ENCODE measurements around the gene OGA. TPM values are rescaled to one million over a fixed set of nuclear protein-coding genes. Genes with fewer than 3 reads are reported as not detected.

Gene OGA
- total and polyA plus RNA-seq, 9 of the 15 experiments (the other 6 are each of a cell fraction or from before 2014, with no cell fraction given): 13.5 to 73.5 (median 59.5) TPM

DNA sequence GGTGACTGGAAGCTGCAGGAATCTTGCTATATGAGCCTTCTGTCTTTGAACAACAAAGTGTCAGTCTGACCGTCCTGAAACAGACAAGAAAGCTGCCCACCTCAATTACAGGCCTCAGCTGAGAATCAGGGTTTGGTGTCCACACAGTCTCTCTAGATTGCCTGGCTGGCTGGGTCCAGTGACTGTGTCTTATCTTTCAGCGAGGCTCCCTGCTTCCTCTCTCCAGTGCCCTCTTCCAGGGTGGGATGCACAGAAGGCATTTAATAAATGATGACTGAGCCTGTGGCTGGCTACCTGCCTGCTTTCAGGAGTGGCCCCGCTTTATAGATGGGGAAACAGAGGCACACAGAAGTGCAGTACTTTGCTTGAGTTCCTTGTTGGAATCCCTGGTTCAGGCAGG, 69.7 kb downstream of the OGA start:
- H3K27me3 ChIP-seq (ENCODE audit: control insufficient read depth in 2 of 2, insufficient read depth in 2 of 2, low read length in 2 of 2): no peaks in the 10 kb centered on the region
- 29% methylated on average over 2 of the region's 3 CpGs for WGBS (ENCODE audit: insufficient coverage, low coverage, missing lambda C conversion rate)
- ChIA-PET POLR2A (interaction anchor here (0.7 to 1.2 kb wide), 3 partner anchors 11 to 25 kb away, joined by 3 to 4 read pairs (median 3); no protein-coding TSS in a partner anchor), CTCF (ENCODE audit: low intra/inter-chr PET ratio) (no interaction called here)
- H2AFZ ChIP-seq (ENCODE audit: low read depth, low read length): peak overlapping the region; percentile 87
- no peaks in the 10 kb centered on the region for H4K20me1 ChIP-seq (replicated peaks; ENCODE audit: control insufficient read depth, insufficient read depth, low read length)
- H3K9me1 ChIP-seq (ENCODE audit: control insufficient read depth, insufficient read depth, low read length): no peaks in the 10 kb centered on the region
- no peak overlapping the region for H3K4me3 ChIP-seq
- TF ChIP-seq CREB1 (IDR thresholded peaks at IDR 0.05) (no peak), CREB1 (CRISPR knock-in tag; IDR thresholded peaks at IDR 0.05) (no peak), CBX2 (IDR thresholded peaks at IDR 0.05; ENCODE audit: insufficient read depth, low read length, poor library complexity, severe bottlenecking) (no peak), PURB (CRISPR knock-in tag; IDR thresholded peaks at IDR 0.05; ENCODE audit: low read depth) (no peak), PTBP1 (IDR thresholded peaks at IDR 0.05; ENCODE audit: low read depth, low read length) (no peak), EP300 (IDR thresholded peaks at IDR 0.05; ENCODE audit: low read length) (no peak), ZBTB8A (IDR thresholded peaks at IDR 0.05; ENCODE audit: partially characterized antibody) (no peak)
- 0 out of 2 replicates have a peak overlapping the region, but pooled peaks have one; percentile 57 for H3K4me2 ChIP-seq (ENCODE audit: insufficient read depth, low read length)
- no peaks in the 10 kb centered on the region for H3K36me3 ChIP-seq (ENCODE audit: control insufficient read depth, insufficient read depth, low read length)
- no TSS peak for BruUV-seq (replicated peaks)
- intact Hi-C loops (cut with micrococcal nuclease) (no loop called here), in situ Hi-C loops (cut with MboI) (no loop called here)
- FAIRE-seq (peak; percentile 59), DNase-seq (ENCODE audit: extremely low read depth in 1 of 4, low spot score in 3 of 4) (peak in 1 of 4 experiments; percentile 15), ATAC-seq (peak; percentile 26; the same call in 2 of the 3 replicates)
- no peaks in the 10 kb centered on the region for H3K9me3 ChIP-seq (replicated peaks; ENCODE audit: control insufficient read depth, insufficient read depth, low read depth, low read length)
- no peak overlapping the region for H3K27ac ChIP-seq (ENCODE audit: extremely low read depth, low read depth, low read length)
- H3K79me2 ChIP-seq (ENCODE audit: control insufficient read depth, insufficient read depth, low read length): no peaks in the 10 kb centered on the region
- H3K4me1 ChIP-seq (replicated peaks in 1 of 2; ENCODE audit: control insufficient read depth in 2 of 2, insufficient read depth in 2 of 2, low read length in 2 of 2): peaks cover 5 to 19% of the 10 kb centered on the region in 2 experiments; a peak in 4 of 5 replicates
- no peak overlapping the region; a peak in 1 of 4 replicates for H3K9ac ChIP-seq (ENCODE audit: insufficient read depth in 1 of 2, low read depth in 2 of 2, low read length in 2 of 2)

All from K562 (cell line).